Activated CD4-positive, alpha-beta T cell treated with anti-CD3 and anti-CD28 coated beads, Interleukin-2, amount 10 ng/mL, durations not matched to agents 7 days and 5 days (primary cell): ENCODE measurements around the gene MBNL1. TPM values are rescaled to one million over a fixed set of nuclear protein-coding genes. Genes with fewer than 3 reads are reported as not detected.

Source experiments
- CTCF ChIA-PET: fragments of 350-600 bp; sonication (Branson Sonifier 250); formaldehyde crosslinking; loops from one replicate; lab custom pipeline; 2021; ENCODE audit warnings: antibody characterized with exemption; lab: Charles Lee
- POLR2A ChIA-PET: fragments of 350-600 bp; sonication (Branson Sonifier 250); formaldehyde crosslinking; loops from one replicate; lab custom pipeline; 2021; ENCODE audit warnings: antibody characterized with exemption; lab: Charles Lee
- DNase-seq: peaks from one replicate; pipeline ENCODE4 v3.0.0-alpha.2; 2020
- H3K27ac Mint-ChIP-seq: one replicate; pipeline ENCODE4 v1.8.0; 2021; ENCODE audit warnings: mild to moderate bottlenecking, moderate library complexity, mixed read lengths
- H3K27me3 Mint-ChIP-seq: one replicate; pipeline ENCODE4 v1.8.0; 2021; ENCODE audit warnings: mixed read lengths
- H3K36me3 Mint-ChIP-seq: one replicate; pipeline ENCODE4 v1.8.0; 2021; ENCODE audit warnings: low read depth, mixed read lengths
- H3K4me1 Mint-ChIP-seq: one replicate; pipeline ENCODE4 v1.8.0; 2021; ENCODE audit warnings: mixed read lengths
- H3K4me3 Mint-ChIP-seq: one replicate; pipeline ENCODE4 v1.8.0; 2021; ENCODE audit warnings: mild to moderate bottlenecking, moderate library complexity, mixed read lengths
- H3K9me3 Mint-ChIP-seq: one replicate; pipeline ENCODE4 v1.8.0; 2021; ENCODE audit warnings: mixed read lengths
- total RNA-seq, 2 experiments: library from RNA; stranded (reverse); gene quantifications; one replicate each; pipeline ENCODE4 v1.2.3, GENCODE V29; 2021

MBNL1 gene
- total RNA-seq, 2 experiments from 2014 or later, result 437 to 559 TPM

DNA sequence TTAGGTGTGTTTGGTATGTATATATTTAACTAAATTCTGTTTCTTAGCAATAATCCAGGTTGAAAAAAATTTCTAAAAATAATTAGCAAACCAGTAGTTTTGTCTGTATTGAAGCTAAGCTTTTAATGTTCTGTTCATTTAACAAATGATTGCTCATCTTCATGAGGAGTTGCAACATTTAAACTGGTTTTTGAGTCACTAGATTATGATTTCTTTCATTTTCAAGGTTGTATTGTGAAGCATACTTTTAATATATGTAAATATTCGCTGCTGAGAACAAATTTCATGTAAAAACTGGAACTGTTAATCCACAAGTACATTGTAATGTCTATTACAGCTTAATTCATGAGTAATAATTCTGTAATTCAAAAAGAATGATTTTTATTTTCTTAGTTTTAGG lies 192.7 kb downstream of the MBNL1 start:
- POLR2A ChIA-PET, result no interaction called here
- no peak overlapping the region for H3K27ac Mint-ChIP-seq

DNA sequence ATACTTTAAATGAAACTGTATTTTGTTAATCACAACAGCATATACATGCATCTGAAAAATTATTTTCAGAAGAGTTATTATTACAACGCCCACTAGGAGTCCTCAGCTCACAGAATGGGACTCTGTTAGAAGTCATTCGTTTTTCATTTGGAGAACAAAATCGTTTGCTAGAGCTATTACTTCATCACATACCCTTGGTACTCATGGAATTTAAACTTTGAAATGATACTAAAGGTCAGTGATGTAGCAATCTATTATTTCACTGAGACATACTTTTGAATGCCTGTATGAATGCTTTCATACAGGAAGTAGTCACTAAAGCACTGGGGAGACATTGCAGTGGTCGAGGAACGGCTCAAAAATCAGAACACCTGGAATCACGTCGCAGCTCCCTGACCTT lies 198.1 kb downstream of the MBNL1 start:
- no peak for DNase-seq
- H3K36me3 Mint-ChIP-seq, result peaks cover 30% of the 10 kb centered on the region
- H3K27me3 Mint-ChIP-seq, result no peaks in the 10 kb centered on the region
- no peak overlapping the region for H3K27ac Mint-ChIP-seq
- no peaks in the 10 kb centered on the region for H3K9me3 Mint-ChIP-seq
- ChIA-PET POLR2A (interaction anchor here (0.7 kb wide), 1 partner anchor 57 kb away, joined by 3 read pairs; no protein-coding TSS in a partner anchor), CTCF (interaction anchor here (0.7 to 1.2 kb wide), 2 partner anchors 26 to 307 kb away, joined by 3 to 4 read pairs; no protein-coding TSS in a partner anchor)
- peaks cover 9% of the 10 kb centered on the region for H3K4me1 Mint-ChIP-seq
- H3K4me3 Mint-ChIP-seq, result no peak overlapping the region

More for the DNA sequence above, 192.7 kb downstream of the MBNL1 start:
- peaks cover 19% of the 10 kb centered on the region for H3K4me1 Mint-ChIP-seq
- H3K4me3 Mint-ChIP-seq, result no peak overlapping the region
- H3K9me3 Mint-ChIP-seq, result no peaks in the 10 kb centered on the region
- CTCF ChIA-PET, result no interaction called here
- DNase-seq, result no peak
- no peaks in the 10 kb centered on the region for H3K27me3 Mint-ChIP-seq
- H3K36me3 Mint-ChIP-seq, result peaks cover 52% of the 10 kb centered on the region

DNA sequence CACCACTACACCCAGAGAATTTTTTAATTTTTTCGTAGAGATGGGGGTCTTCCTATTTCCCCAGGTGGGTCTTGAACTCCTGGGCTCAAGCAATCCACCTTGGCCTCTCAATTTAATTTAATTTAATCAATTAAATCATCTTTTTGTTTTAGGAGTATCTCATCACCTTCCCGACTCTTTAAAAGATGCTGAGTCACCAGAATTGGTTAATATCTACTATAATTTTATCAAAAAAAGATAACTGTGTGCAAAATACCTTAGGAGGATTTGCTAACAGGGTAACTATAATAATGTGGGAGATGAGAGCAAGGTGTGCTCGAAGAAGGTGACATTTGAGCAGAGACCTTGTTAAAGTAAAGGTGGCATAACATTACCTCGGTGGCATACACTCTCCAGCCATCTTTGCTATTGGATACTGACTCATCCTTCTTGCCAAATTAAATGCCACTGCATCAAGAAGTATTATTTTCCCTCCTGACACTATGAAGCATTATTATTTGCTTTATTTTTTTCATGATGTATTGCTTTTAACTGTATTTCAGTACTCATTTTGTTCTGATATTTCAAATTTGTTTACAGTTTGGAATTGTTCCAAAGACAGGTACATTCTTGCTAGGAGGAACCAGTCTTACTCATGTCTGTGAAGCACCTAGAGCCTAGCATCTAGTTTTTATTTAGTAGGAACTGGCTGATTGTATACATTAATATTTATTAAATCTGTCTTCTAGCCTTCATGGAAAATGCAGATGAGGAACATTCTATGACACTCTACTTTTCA lies 200.7 kb downstream of the MBNL1 start:
- peaks cover 17% of the 10 kb centered on the region for H3K4me1 Mint-ChIP-seq
- ChIA-PET POLR2A (no interaction called here), CTCF (no interaction called here)
- H3K4me3 Mint-ChIP-seq, result no peak overlapping the region
- no peak for DNase-seq
- no peak overlapping the region for H3K27ac Mint-ChIP-seq
- peaks cover 5% of the 10 kb centered on the region for H3K27me3 Mint-ChIP-seq
- H3K9me3 Mint-ChIP-seq, result no peaks in the 10 kb centered on the region
- peaks cover 16% of the 10 kb centered on the region for H3K36me3 Mint-ChIP-seq

DNA sequence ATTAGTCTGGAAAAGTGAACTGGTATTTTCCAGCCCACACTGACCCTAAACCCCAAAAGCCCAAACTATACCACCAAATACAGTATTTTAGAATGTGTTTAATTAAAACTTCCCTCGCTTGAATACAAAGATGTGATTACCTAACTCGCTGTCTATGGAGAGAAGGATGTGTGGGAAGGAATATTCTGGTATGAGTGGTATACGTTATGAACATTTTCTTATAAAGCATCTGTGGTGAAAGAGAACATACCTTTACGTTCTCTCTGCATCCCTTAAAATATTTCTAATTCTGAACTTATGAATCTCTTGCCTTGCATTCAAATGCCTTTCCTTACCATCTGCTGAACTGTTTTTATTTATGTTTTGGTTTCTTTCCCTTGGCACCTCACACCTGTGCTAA lies 201.4 kb downstream of the MBNL1 start:
- Mint-ChIP-seq H3K36me3 (peaks cover 12% of the 10 kb centered on the region), H3K27ac (no peak overlapping the region), H3K27me3 (peaks cover 5% of the 10 kb centered on the region), H3K9me3 (no peaks in the 10 kb centered on the region), H3K4me1 (peaks cover 17% of the 10 kb centered on the region), H3K4me3 (no peak overlapping the region)
- ChIA-PET POLR2A (no interaction called here), CTCF (no interaction called here)
- no peak for DNase-seq

DNA sequence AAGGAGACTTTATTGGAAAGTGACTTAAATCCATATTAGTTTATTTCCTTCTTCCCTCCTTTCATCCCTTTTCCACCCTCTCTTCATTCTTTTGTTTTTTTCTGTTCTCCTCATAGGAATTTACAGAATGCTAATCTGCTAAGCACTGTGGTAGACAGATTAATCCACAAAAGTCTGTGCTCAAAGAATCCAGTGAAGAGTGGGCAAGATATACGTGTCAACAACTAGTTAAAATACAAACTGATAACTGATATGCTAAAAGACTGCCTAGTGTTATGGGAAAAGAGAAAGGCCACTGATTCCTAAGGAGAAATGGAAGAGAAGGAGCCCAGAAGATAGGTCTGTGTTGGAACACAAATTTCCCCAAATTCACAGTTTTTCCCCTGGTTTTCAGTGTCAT lies 202.2 kb downstream of the MBNL1 start:
- CTCF ChIA-PET, result no interaction called here
- no peak for DNase-seq
- H3K27me3 Mint-ChIP-seq, result peaks cover 5% of the 10 kb centered on the region
- H3K36me3 Mint-ChIP-seq, result peaks cover 8% of the 10 kb centered on the region
- H3K4me3 Mint-ChIP-seq, result no peak overlapping the region
- no peaks in the 10 kb centered on the region for H3K9me3 Mint-ChIP-seq
- H3K4me1 Mint-ChIP-seq, result peaks cover 17% of the 10 kb centered on the region
- H3K27ac Mint-ChIP-seq, result no peak overlapping the region
- POLR2A ChIA-PET, result no interaction called here

DNA sequence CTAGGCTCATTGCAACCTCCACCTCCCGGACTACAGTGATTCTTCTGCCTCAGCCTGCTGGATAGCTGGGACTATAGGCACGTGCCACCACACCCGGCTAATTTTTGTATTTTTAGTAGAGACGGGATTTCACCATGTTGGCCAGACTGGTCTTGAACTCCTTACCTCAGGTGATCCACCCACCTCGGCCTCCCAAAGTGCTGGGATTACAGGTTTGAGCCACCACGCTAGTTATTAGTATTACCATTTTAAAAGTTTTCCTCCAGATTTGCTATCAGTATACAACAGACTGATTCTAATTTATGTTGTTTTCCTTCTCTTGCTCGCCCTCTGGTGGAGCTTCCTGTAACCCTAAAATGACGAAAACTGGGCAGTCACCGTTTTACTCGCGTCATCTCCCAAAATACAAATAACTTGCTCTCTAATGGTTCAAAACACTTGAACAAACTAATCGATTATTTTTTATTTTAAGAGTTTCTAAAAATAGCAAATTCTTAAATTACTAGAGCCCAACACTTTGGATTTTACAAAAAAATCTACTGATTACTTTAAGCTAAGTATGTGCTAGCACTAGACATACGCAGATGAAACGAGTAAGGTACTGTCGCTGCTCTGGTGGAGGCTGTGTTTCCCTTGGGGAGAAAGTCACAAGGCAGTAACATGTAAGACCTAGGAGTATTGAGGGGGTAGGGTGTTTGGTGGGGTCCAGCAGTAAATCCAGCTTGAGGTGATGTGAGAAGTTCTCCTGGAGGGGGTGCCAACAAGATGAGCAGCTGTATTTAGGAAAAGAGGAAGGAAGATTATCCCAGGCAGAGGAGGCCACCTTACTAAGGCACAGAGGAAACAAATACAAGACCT lies 203.3 kb downstream of the MBNL1 start:
- CTCF ChIA-PET, result interaction anchor here (0.6 to 1.4 kb wide), 6 partner anchors 14 to 345 kb away, joined by 3 to 10 read pairs (median 3); no protein-coding TSS in a partner anchor
- peak overlapping the region; percentile 1 for H3K4me3 Mint-ChIP-seq
- peaks cover 5% of the 10 kb centered on the region for H3K27me3 Mint-ChIP-seq
- no peaks in the 10 kb centered on the region for H3K9me3 Mint-ChIP-seq
- POLR2A ChIA-PET, result no interaction called here
- H3K36me3 Mint-ChIP-seq, result peaks cover 4% of the 10 kb centered on the region
- DNase-seq, result peak; percentile 76
- no peak overlapping the region for H3K27ac Mint-ChIP-seq
- peaks cover 13% of the 10 kb centered on the region for H3K4me1 Mint-ChIP-seq

DNA sequence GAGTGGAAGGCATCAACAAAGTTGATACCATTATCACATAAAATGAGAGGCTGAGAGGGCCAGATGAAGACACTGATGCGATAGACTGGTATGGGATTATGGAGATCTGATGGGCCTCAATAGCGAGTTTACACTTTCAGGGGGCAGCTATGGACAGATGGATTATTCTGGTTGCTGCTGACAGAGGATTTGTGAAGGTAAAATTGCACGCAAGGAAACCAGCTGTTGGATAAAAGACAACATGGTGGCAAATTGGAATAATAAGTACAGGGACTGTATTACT lies 203.9 kb downstream of the MBNL1 start:
- DNase-seq, result no peak
- peaks cover 1% of the 10 kb centered on the region for H3K36me3 Mint-ChIP-seq
- H3K4me3 Mint-ChIP-seq, result peak overlapping the region; percentile 1
- ChIA-PET CTCF (interaction anchor here (0.6 to 1.4 kb wide), 4 partner anchors 15 to 79 kb away, joined by 3 to 10 read pairs (median 4); no protein-coding TSS in a partner anchor), POLR2A (no interaction called here)
- no peaks in the 10 kb centered on the region for H3K9me3 Mint-ChIP-seq
- no peak overlapping the region for H3K27ac Mint-ChIP-seq
- H3K4me1 Mint-ChIP-seq, result peaks cover 12% of the 10 kb centered on the region
- peaks cover 5% of the 10 kb centered on the region for H3K27me3 Mint-ChIP-seq

DNA sequence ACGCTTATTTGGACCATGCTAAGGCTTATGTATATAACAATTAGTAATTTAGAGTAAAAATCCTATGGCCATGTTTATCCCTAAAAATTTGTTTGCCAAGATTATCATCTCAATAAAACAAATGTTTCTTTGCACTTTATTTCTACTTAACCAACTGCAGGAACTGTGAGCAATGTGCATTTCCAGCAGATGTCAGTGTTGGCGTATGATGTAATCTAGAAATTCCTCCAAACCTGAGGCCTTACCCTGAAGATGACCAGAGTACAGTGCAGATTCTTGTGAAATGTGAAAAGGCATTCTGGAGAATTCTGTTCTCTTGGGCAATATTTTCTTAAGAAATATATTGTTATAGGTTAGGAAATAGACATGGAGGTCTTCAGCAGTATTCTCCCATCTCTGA lies 205.9 kb downstream of the MBNL1 start:
- Mint-ChIP-seq H3K27ac (no peak overlapping the region), H3K36me3 (no peaks in the 10 kb centered on the region), H3K27me3 (peaks cover 5% of the 10 kb centered on the region), H3K9me3 (no peaks in the 10 kb centered on the region), H3K4me1 (peaks cover 12% of the 10 kb centered on the region), H3K4me3 (no peak overlapping the region)
- CTCF ChIA-PET, result no interaction called here
- POLR2A ChIA-PET, result no interaction called here
- no peak for DNase-seq

DNA sequence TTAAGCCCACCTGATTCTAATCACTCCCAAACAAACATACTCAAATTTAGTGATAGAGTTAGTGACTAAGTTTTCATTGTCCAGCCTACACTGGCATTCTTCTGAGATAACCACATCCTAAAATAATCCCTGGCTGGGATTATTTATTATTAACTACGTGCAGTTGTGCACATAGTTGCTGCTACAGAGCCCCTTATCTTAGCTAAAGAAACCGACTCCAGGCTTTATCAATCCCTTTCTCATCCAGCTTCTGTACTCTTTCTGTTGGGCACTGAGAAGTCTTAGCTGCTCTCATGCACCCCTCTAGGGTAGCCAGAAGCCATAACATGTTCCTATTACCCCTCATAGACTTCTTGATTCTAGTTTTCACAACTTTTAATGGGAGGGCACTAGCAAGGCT lies 208.7 kb downstream of the MBNL1 start:
- H3K9me3 Mint-ChIP-seq, result peaks cover 2% of the 10 kb centered on the region
- peaks cover 6% of the 10 kb centered on the region for H3K27me3 Mint-ChIP-seq
- H3K27ac Mint-ChIP-seq, result no peak overlapping the region
- peaks cover 3% of the 10 kb centered on the region for H3K4me1 Mint-ChIP-seq
- DNase-seq, result no peak
- POLR2A ChIA-PET, result interaction anchor here (0.6 kb wide), 1 partner anchor 923 kb away, joined by 3 read pairs; no protein-coding TSS in a partner anchor
- no peak overlapping the region for H3K4me3 Mint-ChIP-seq
- CTCF ChIA-PET, result no interaction called here
- H3K36me3 Mint-ChIP-seq, result no peaks in the 10 kb centered on the region

DNA sequence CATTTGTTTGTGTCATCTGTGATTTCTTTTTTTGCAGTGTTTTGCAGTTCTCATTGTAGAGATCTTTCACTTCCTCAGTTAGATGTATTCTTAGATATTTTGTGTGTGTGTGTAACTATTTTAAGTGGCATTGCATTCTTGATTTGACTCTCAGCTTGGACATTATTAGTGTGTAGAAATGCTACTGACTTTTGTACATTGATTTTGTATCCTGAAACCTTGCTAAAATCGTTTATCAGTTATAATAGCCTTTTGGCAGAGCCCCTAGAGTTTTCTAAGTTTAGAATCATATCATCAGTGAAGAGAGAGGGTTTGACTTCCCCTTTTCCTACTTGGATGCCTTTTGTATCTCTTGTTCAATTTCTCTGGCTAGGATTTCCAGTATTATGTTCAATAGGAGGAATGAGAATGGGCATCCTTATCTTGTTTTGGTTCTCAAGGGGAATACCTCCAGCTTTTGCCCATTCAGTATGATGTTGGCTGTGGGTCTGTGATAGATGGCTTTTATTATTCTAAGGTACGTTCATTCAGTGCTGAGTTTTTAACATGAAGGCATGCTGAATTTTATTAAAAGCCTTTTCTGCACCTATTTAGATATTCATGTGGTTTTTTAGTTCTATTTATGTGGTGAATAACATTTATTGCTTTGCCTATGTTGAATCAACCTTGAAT lies 211.7 kb downstream of the MBNL1 start:
- H3K4me3 Mint-ChIP-seq, result no peak overlapping the region
- no peak for DNase-seq
- peaks cover 2% of the 10 kb centered on the region for H3K36me3 Mint-ChIP-seq
- CTCF ChIA-PET, result no interaction called here
- H3K27ac Mint-ChIP-seq, result no peak overlapping the region
- H3K27me3 Mint-ChIP-seq, result peaks cover 4% of the 10 kb centered on the region
- H3K9me3 Mint-ChIP-seq, result peaks cover 8% of the 10 kb centered on the region
- POLR2A ChIA-PET, result no interaction called here
- H3K4me1 Mint-ChIP-seq, result no peaks in the 10 kb centered on the region

DNA sequence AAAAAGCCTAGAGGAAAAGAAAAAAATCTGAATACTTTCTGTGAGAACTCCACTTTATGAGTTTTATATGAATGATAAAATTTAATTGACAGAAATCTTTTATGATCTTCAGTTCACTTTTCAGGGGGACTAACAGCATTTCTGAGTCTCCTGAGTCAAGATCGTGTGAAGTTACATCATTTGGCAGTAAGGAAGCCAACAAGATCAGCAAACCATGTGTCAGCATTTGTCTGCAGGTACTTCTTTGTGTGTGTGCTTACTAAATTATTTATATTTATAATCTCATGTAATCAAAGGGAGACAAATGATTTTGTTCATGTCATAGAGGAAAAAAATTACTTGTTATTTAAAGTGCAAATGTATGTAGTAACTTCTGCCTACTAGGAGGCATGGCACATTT lies 217.6 kb downstream of the MBNL1 start:
- POLR2A ChIA-PET, result no interaction called here

DNA sequence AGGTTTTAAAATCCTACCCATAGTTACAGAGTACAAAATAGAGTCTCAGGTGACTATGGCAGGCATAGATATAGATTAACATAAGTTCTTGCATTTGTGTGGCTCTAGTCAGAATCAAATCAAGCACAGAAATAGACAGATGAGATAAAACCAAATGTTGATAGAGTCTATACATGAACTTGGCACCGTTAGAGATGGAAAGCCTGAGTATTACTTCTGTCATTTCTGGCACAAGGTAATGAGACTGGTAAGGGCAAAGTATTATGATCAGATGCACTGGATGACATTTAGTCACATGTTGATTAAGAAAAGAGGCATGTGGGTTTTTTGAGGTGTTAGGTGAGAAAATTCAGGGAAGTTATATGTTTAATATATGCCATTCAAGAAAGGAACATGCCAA lies 219.7 kb downstream of the MBNL1 start:
- no peaks in the 10 kb centered on the region for H3K4me1 Mint-ChIP-seq
- ChIA-PET CTCF (interaction anchor here (0.9 to 1.7 kb wide), 2 partner anchors 10 to 21 kb away, joined by 3 to 5 read pairs; no protein-coding TSS in a partner anchor), POLR2A (no interaction called here)

More for the DNA sequence above, 217.6 kb downstream of the MBNL1 start:
- CTCF ChIA-PET, result no interaction called here
- peaks cover 4% of the 10 kb centered on the region for H3K27me3 Mint-ChIP-seq
- H3K4me3 Mint-ChIP-seq, result no peak overlapping the region
- H3K36me3 Mint-ChIP-seq, result peaks cover 2% of the 10 kb centered on the region
- no peak overlapping the region for H3K27ac Mint-ChIP-seq
- H3K4me1 Mint-ChIP-seq, result no peaks in the 10 kb centered on the region
- peaks cover 8% of the 10 kb centered on the region for H3K9me3 Mint-ChIP-seq
- DNase-seq, result no peak

More for the DNA sequence above, 219.7 kb downstream of the MBNL1 start:
- H3K27me3 Mint-ChIP-seq, result peaks cover 2% of the 10 kb centered on the region
- H3K9me3 Mint-ChIP-seq, result no peaks in the 10 kb centered on the region
- DNase-seq, result no peak
- no peak overlapping the region for H3K4me3 Mint-ChIP-seq
- H3K27ac Mint-ChIP-seq, result no peak overlapping the region
- H3K36me3 Mint-ChIP-seq, result no peaks in the 10 kb centered on the region
